ENCODE measurements around the gene SLC9B2.

The SLC9B2 gene

GRCh38 chr4:103075894-103076746 lies 441 bp downstream of the SLC9B2 start:
- no peak for DNase-seq (ENCODE audit: low read depth, low spot score)

- no peak for DNase-seq (ENCODE audit: low read depth, low spot score)
These were observed 1.1 kb downstream of the SLC9B2 start for GRCh38 chr4:103075435-103075893.

- DNase-seq (ENCODE audit: low read depth, low spot score), result no peak
These were observed 1.7 kb downstream of the SLC9B2 start for GRCh38 chr4:103074744-103075434.

- no peak for DNase-seq (ENCODE audit: low read depth, low spot score)
These were observed 2.6 kb downstream of the SLC9B2 start for GRCh38 chr4:103073792-103074438.

- no peak for DNase-seq (ENCODE audit: low read depth, low spot score)
These were observed 8.6 kb downstream of the SLC9B2 start for GRCh38 chr4:103067841-103068547.

- no peak for DNase-seq (ENCODE audit: low read depth, low spot score)
These were observed 16.0 kb downstream of the SLC9B2 start for GRCh38 chr4:103060453-103061148.

GRCh38 chr4:103054030-103054429 lies 22.5 kb downstream of the SLC9B2 start:
- no peak for DNase-seq (ENCODE audit: low read depth, low spot score)

GRCh38 chr4:103052779-103053178 lies 23.8 kb downstream of the SLC9B2 start:
- DNase-seq (ENCODE audit: low read depth, low spot score), result no peak

- no peak for DNase-seq (ENCODE audit: low read depth, low spot score)
These were observed 24.4 kb downstream of the SLC9B2 start for GRCh38 chr4:103052145-103052544.

GRCh38 chr4:103050736-103051436 lies 25.7 kb downstream of the SLC9B2 start:
- no peak for DNase-seq (ENCODE audit: low read depth, low spot score)

- peak; percentile 7 for DNase-seq (ENCODE audit: low read depth, low spot score)
These were observed 29.9 kb downstream of the SLC9B2 start for GRCh38 chr4:103046416-103047290.

GRCh38 chr4:103044183-103044582 lies 32.4 kb downstream of the SLC9B2 start:
- DNase-seq (ENCODE audit: low read depth, low spot score), result no peak

GRCh38 chr4:103036169-103036568 lies 40.4 kb downstream of the SLC9B2 start:
- no peak for DNase-seq (ENCODE audit: low read depth, low spot score)

- DNase-seq (ENCODE audit: low read depth, low spot score), result peak; percentile 79
These were observed 44.0 kb downstream of the SLC9B2 start for GRCh38 chr4:103032574-103032973.

- DNase-seq (ENCODE audit: low read depth, low spot score), result no peak
These were observed 45.8 kb downstream of the SLC9B2 start for GRCh38 chr4:103030791-103031190.

GRCh38 chr4:103029300-103029699 lies 47.3 kb downstream of the SLC9B2 start:
- no peak for DNase-seq (ENCODE audit: low read depth, low spot score)

- no peak for DNase-seq (ENCODE audit: low read depth, low spot score)
These were observed 49.7 kb downstream of the SLC9B2 start for GRCh38 chr4:103026868-103027267.

GRCh38 chr4:103024996-103025395 lies 51.6 kb downstream of the SLC9B2 start:
- no peak for DNase-seq (ENCODE audit: low read depth, low spot score)

GRCh38 chr4:103021120-103021519 lies 55.4 kb downstream of the SLC9B2 start:
- no peak for DNase-seq (ENCODE audit: low read depth, low spot score)

Data from iPS DF 19.7 (cell line).